Osteocyte (in vitro differentiated cells): Measurements from ENCODE around the gene FBXW5. TPM values are rescaled to one million over a fixed set of nuclear protein-coding genes. Genes with fewer than 3 reads are reported as not detected.

Experiments
- DNase-seq: peaks from one replicate; pipeline ENCODE4 v3.0.0; 2021; ENCODE audit warnings: mixed read lengths; ENCODE audit not compliant: unreplicated experiment; ENCODE audit errors: extremely low spot score
- H3K27ac Mint-ChIP-seq: one replicate; pipeline ENCODE4 v1.8.0; 2021; ENCODE audit warnings: mild to moderate bottlenecking, mixed read lengths; ENCODE audit not compliant: unreplicated experiment
- H3K27me3 Mint-ChIP-seq: one replicate; pipeline ENCODE4 v1.8.0; 2021; ENCODE audit warnings: mixed read lengths; ENCODE audit not compliant: unreplicated experiment
- H3K36me3 Mint-ChIP-seq: one replicate; pipeline ENCODE4 v1.8.0; 2021; ENCODE audit warnings: mixed read lengths; ENCODE audit not compliant: unreplicated experiment
- H3K4me1 Mint-ChIP-seq: one replicate; pipeline ENCODE4 v1.8.0; 2021; ENCODE audit warnings: mixed read lengths; ENCODE audit not compliant: unreplicated experiment
- H3K4me3 Mint-ChIP-seq: one replicate; pipeline ENCODE4 v1.8.0; 2021; ENCODE audit warnings: mild to moderate bottlenecking, moderate library complexity, mixed read lengths; ENCODE audit not compliant: unreplicated experiment
- H3K9me3 Mint-ChIP-seq: one replicate; pipeline ENCODE4 v1.8.0; 2021; ENCODE audit warnings: mixed read lengths; ENCODE audit not compliant: unreplicated experiment
- total RNA-seq: library from RNA; stranded (reverse); gene quantifications from 2 replicates; pipeline ENCODE4 v1.2.1, GENCODE V29; 2021
- TF ChIP-seq, protein P1 (sequence below): fragments of 200-600 bp; sonication (generic); IDR thresholded peaks from 2 replicates; pipeline ENCODE4 v1.5.0; 2021; ENCODE audit warnings: antibody characterized with exemption, mild to moderate bottlenecking, moderate library complexity

The FBXW5 gene
- total RNA-seq, 1 donor from 2014 or later = 84.4 TPM

DNA sequence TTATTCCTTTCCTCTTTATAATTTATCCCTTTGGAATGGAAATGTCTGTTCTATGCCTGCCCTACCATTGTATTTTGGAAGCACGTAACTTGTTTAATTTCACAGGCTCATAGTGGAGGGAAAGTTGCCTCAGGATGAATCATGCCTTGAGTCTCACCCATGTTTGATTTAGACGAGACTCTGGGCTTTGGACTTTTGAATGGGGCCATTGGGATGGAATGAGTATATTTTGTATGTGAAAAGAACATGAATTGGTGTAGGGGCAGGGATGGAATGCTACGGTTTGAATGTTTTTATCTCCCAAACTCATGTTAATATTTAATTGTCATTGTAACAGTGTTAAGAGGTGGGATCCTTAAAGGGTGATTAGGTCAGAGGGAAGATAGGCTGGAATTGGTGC is 10.3 kb downstream of the FBXW5 start:
- no peaks in the 10 kb centered on the region for H3K4me1 Mint-ChIP-seq
- H3K4me3 Mint-ChIP-seq = no peak overlapping the region
- TF ChIP-seq, protein P1, sequence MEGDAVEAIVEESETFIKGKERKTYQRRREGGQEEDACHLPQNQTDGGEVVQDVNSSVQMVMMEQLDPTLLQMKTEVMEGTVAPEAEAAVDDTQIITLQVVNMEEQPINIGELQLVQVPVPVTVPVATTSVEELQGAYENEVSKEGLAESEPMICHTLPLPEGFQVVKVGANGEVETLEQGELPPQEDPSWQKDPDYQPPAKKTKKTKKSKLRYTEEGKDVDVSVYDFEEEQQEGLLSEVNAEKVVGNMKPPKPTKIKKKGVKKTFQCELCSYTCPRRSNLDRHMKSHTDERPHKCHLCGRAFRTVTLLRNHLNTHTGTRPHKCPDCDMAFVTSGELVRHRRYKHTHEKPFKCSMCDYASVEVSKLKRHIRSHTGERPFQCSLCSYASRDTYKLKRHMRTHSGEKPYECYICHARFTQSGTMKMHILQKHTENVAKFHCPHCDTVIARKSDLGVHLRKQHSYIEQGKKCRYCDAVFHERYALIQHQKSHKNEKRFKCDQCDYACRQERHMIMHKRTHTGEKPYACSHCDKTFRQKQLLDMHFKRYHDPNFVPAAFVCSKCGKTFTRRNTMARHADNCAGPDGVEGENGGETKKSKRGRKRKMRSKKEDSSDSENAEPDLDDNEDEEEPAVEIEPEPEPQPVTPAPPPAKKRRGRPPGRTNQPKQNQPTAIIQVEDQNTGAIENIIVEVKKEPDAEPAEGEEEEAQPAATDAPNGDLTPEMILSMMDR = no peak
- no peak for DNase-seq
- peaks cover 12% of the 10 kb centered on the region for H3K36me3 Mint-ChIP-seq
- H3K27ac Mint-ChIP-seq = no peak overlapping the region
- H3K27me3 Mint-ChIP-seq = no peaks in the 10 kb centered on the region
- peaks cover 3% of the 10 kb centered on the region for H3K9me3 Mint-ChIP-seq

DNA sequence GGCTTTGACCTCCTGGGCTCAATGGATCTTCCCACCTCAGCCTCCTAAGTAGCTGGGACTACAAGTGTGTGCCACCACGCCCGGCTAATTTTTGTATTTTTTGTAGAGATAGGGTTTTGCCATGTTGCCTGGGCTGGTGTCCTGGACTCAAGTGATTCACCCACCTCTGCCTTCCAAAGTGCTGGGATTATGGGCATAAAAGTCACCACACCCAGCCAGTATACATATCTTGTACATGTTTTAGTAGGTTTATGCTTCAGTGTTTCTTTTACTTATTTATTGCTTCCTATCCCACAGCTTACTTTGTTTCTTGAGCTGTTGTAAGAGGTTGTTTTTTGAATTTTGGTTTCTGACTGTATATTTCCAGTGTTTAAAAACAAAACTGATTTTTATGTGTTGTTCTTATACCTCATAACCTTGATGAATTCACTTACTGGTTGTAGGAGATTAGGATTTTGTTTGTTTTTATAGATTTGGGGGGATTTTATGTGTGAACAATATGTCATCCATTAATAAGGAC is 12.9 kb downstream of the FBXW5 start:
- no peaks in the 10 kb centered on the region for H3K27me3 Mint-ChIP-seq
- TF ChIP-seq, protein P1 = no peak
- H3K9me3 Mint-ChIP-seq = peaks cover 3% of the 10 kb centered on the region
- H3K4me3 Mint-ChIP-seq = no peak overlapping the region
- DNase-seq = no peak
- no peaks in the 10 kb centered on the region for H3K4me1 Mint-ChIP-seq
- no peak overlapping the region for H3K27ac Mint-ChIP-seq
- H3K36me3 Mint-ChIP-seq = peaks cover 3% of the 10 kb centered on the region

DNA sequence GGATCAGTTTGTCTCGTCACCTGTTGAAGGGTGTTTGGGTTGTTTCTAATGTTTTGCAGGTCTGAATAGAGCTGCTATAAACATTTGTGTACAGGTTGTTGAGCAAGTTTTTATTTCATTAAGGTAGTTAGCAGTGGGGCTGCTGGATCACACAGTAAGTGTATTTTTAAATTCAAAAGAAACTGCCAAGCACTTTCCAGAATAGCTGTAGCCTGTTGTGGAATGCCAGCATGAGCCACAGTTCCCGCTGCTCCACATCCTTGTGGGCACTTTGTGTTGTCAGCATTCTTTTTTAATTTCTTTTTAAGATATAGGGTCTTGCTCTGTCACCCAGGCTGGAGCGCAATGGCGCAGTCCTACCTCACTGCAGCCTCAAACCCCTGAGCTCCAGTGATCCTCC is 14.5 kb downstream of the FBXW5 start:
- no peaks in the 10 kb centered on the region for H3K27me3 Mint-ChIP-seq
- TF ChIP-seq, protein P1 = no peak
- no peak overlapping the region for H3K4me3 Mint-ChIP-seq
- H3K27ac Mint-ChIP-seq = no peak overlapping the region
- peaks cover 3% of the 10 kb centered on the region for H3K36me3 Mint-ChIP-seq
- peaks cover 3% of the 10 kb centered on the region for H3K9me3 Mint-ChIP-seq
- no peaks in the 10 kb centered on the region for H3K4me1 Mint-ChIP-seq
- DNase-seq = no peak

DNA sequence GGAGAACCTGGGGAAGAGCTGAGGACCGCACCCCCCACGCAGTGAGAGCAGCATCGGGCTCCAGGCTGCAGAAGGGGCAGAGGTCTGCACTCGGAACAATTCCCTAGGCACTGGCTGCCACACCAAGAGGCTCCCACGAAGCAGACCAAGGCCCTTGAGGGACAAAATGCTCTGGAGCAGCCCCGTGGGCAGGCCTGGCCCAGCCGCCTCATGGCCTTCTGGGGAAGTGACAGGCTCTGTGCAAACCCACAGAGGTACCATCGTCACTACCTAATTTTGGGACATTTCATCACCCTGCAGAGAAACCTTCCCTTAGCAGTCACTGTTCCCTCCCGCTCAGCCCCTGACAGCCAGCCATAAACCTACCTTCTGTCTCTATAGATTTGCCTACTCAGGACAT is 15.9 kb downstream of the FBXW5 start:
- Mint-ChIP-seq H3K9me3 (peaks cover 3% of the 10 kb centered on the region), H3K36me3 (peaks cover 3% of the 10 kb centered on the region), H3K4me1 (no peaks in the 10 kb centered on the region), H3K27ac (no peak overlapping the region), H3K27me3 (no peaks in the 10 kb centered on the region), H3K4me3 (no peak overlapping the region)
- no peak for DNase-seq
- TF ChIP-seq, protein P1 = no peak

DNA sequence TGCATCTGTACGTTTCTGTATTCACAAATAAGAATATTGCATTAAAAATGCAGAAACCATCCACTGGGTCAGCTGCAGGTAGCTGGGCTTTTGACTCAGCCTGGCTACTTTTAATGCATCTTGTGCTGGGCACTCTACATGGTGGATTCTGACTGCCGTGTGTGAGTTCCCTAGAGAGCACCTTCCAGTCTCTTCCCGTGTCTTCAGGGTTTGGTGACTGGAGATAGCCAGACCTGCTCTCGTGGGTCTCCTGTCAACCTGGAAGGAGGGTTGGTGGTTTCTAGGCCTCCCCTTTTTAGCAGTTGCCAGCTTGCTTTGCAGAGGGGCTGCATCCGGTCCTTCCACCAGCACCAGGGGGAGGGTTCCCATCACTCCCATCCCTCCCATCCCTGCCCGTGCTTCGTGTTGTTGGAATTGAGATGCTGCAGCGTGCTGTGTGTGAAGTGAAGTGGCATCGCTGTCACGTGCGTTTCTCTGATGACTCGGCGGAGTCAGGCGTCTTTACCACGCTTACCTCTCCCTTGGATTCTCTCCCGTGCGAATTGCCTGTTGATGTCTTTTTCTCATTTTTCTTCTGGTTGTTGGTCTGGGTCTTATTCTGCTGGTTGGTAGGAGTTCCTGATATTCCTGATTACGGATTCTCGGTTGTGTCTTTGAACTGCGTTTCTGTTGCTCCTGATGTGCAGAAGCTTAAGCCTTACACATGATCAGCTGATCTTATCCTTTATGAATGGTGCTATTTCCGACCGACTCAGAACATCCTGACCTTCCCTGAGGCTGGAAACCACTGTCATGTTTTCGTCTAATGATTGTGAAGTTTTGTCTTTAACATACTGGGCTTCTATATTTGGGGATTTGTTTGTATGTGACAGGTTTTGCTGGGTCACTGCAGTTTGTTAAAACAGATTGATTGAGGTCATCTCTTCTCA is 16.9 kb downstream of the FBXW5 start:
- peaks cover 3% of the 10 kb centered on the region for H3K9me3 Mint-ChIP-seq
- H3K4me3 Mint-ChIP-seq = no peak overlapping the region
- no peak for DNase-seq
- H3K27me3 Mint-ChIP-seq = no peaks in the 10 kb centered on the region
- peaks cover 3% of the 10 kb centered on the region for H3K36me3 Mint-ChIP-seq
- no peaks in the 10 kb centered on the region for H3K4me1 Mint-ChIP-seq
- TF ChIP-seq, protein P1 = no peak
- no peak overlapping the region for H3K27ac Mint-ChIP-seq
